Small intestine (tissue), 7 donors: ENCODE measurements around the gene SLC9A3. TPM values are rescaled to one million over a fixed set of nuclear protein-coding genes. Genes with fewer than 3 reads are reported as not detected.

ENCODE experiments used
- DNase-seq, 2 donors: peaks; one replicate each; pipeline versions ENCODE4 v3.0.0 to v3.0.0-alpha.2; 2013
- FAIRE-seq: peaks from 2 replicates; lab custom pipeline; 2012; peaks lifted over from hg19 to GRCh38; lab: Jason Lieb, UNC
- H3K27ac ChIP-seq, 3 donors: one replicate each; pipeline ENCODE4 v1.5.1; 2013; ENCODE audit warnings: low read length in 2 of 3, mild to moderate bottlenecking in 2 of 3, control low read depth in 1 of 3, inconsistent platforms in 1 of 3, low read depth in 1 of 3, moderate library complexity in 1 of 3
- H3K27me3 ChIP-seq, 3 donors: one replicate each; pipeline ENCODE4 v1.6.1; 2013; ENCODE audit warnings: low read length in 3 of 3, inconsistent platforms in 1 of 3; ENCODE audit not compliant: control insufficient read depth in 3 of 3, insufficient read depth in 3 of 3
- H3K36me3 ChIP-seq, 3 donors: one replicate each; pipeline ENCODE4 v1.6.1; 2013; ENCODE audit warnings: low read length in 3 of 3, inconsistent platforms in 1 of 3, low read depth in 1 of 3, mild to moderate bottlenecking in 1 of 3, moderate library complexity in 1 of 3; ENCODE audit not compliant: control insufficient read depth in 3 of 3, insufficient read depth in 2 of 3
- H3K4me1 ChIP-seq, 3 donors: one replicate each; pipeline ENCODE4 v1.6.1; 2013; ENCODE audit warnings: low read length in 2 of 3, inconsistent platforms in 1 of 3, low read depth in 1 of 3, mild to moderate bottlenecking in 1 of 3, moderate library complexity in 1 of 3; ENCODE audit not compliant: control insufficient read depth in 3 of 3, insufficient read depth in 2 of 3
- H3K4me3 ChIP-seq, 3 donors: one replicate each; pipeline ENCODE4 v1.5.1; 2013; ENCODE audit warnings: low read length in 3 of 3, control low read depth in 1 of 3, inconsistent platforms in 1 of 3, low read depth in 1 of 3, mild to moderate bottlenecking in 1 of 3, moderate library complexity in 1 of 3
- H3K9me3 ChIP-seq, 2 donors: one replicate each; pipeline ENCODE4 v1.6.1; 2013; ENCODE audit warnings: low read depth in 1 of 2, low read length in 1 of 2; ENCODE audit not compliant: control insufficient read depth in 2 of 2, insufficient read depth in 1 of 2
- WGBS, 3 donors: extraction: QIAGEN DNeasy Blood & Tissue Kit; methylation state at CpG; one replicate each; pipeline ENCODE4 v1.1.7; 2013; 5-methylcytosine and 5-hydroxymethylcytosine counted together
- polyA plus RNA-seq, 4 donors: library from polyadenylated mRNA; stranded (reverse) in 3 of 4; unstranded in 1 of 4; fragments of 200-250 nt in 3 of 4; fragments of 120-200 nt in 1 of 4; gene quantifications; one replicate each; pipeline versions ENCODE4 v1.2.1 to v1.2.3, GENCODE V29; 2013
- donor health status: healthy with polysubstance abuse.
- donor health status: control.
- donor health status: control.
- donor health status: Bipolar disorder and iron deficiency.
- donor health status: healthy.

SLC9A3 gene
- polyA plus RNA-seq, 4 donors, result 24.1 to 178 (median 50.3) TPM

- DNase-seq (peak; percentile 37 to 42), FAIRE-seq (no peak)
- Histone ChIP-seq H3K36me3 (peaks cover 0 to 6% (median 0%) of the 10 kb centered on the region in 3 donors), H3K27me3 (peaks cover 0 to 3% (median 3%) of the 10 kb centered on the region in 3 donors), H3K4me3 (no peak overlapping the region), H3K4me1 (peaks cover 0 to 75% (median 9%) of the 10 kb centered on the region in 3 donors), H3K9me3 (peaks cover 0 to 2% of the 10 kb centered on the region in 2 donors), H3K27ac (no peak overlapping the region)
- 46 to 55% (median 54%) methylated on average over 30 of the region's 30 CpGs for WGBS, 3 donors
Observed at GRCh38 chr5:543755-544674, 19.8 kb upstream of the SLC9A3 start.

- H3K36me3 ChIP-seq, result peaks cover 0 to 6% (median 0%) of the 10 kb centered on the region in 3 donors
- DNase-seq (no peak), FAIRE-seq (no peak)
- H3K27me3 ChIP-seq, result peaks cover 0 to 3% (median 3%) of the 10 kb centered on the region in 3 donors
- peaks cover 0 to 72% (median 9%) of the 10 kb centered on the region in 3 donors for H3K4me1 ChIP-seq
- WGBS, 3 donors, result 93 to 100% (median 96%) methylated on average over 5 of the region's 5 CpGs
- H3K4me3 ChIP-seq, result no peak overlapping the region
- H3K9me3 ChIP-seq, result peaks cover 0 to 2% of the 10 kb centered on the region in 2 donors
- no peak overlapping the region for H3K27ac ChIP-seq
Observed at GRCh38 chr5:543351-543750, 19.1 kb upstream of the SLC9A3 start.

GRCh38 chr5:542319-543311 is 18.4 kb upstream of the SLC9A3 start:
- Histone ChIP-seq H3K4me1 (peaks cover 0 to 65% (median 9%) of the 10 kb centered on the region in 3 donors), H3K27ac (no peak overlapping the region), H3K36me3 (peaks cover 0 to 6% (median 0%) of the 10 kb centered on the region in 3 donors), H3K27me3 (peaks cover 0 to 3% (median 0%) of the 10 kb centered on the region in 3 donors), H3K9me3 (peaks cover 0 to 2% of the 10 kb centered on the region in 2 donors), H3K4me3 (no peak overlapping the region)
- DNase-seq, result no peak
- no peak for FAIRE-seq
- WGBS, 3 donors, result 87 to 93% (median 87%) methylated on average over 32 of the region's 32 CpGs

- Histone ChIP-seq H3K9me3 (peaks cover 0 to 2% of the 10 kb centered on the region in 2 donors), H3K36me3 (peaks cover 0 to 6% (median 0%) of the 10 kb centered on the region in 3 donors), H3K27me3 (peaks cover 0 to 3% (median 0%) of the 10 kb centered on the region in 3 donors), H3K4me3 (no peak overlapping the region), H3K4me1 (peaks cover 0 to 56% (median 6%) of the 10 kb centered on the region in 3 donors), H3K27ac (no peak overlapping the region)
- FAIRE-seq, result no peak
- WGBS, 3 donors, result 72 to 76% (median 73%) methylated on average over 21 to 24 of the region's 24 CpGs
- no peak for DNase-seq
Observed at GRCh38 chr5:541539-542318, 17.5 kb upstream of the SLC9A3 start.

- peaks cover 0 to 3% (median 0%) of the 10 kb centered on the region in 3 donors for H3K27me3 ChIP-seq
- DNase-seq (peak in 1 of 2 donors; percentile 45), FAIRE-seq (no peak)
- H3K4me3 ChIP-seq, result no peak overlapping the region
- H3K27ac ChIP-seq, result no peak overlapping the region
- peaks cover 0 to 52% (median 2%) of the 10 kb centered on the region in 3 donors for H3K4me1 ChIP-seq
- peaks cover 0 to 2% of the 10 kb centered on the region in 2 donors for H3K9me3 ChIP-seq
- 46 to 74% (median 61%) methylated on average over 16 to 17 of the region's 17 CpGs for WGBS, 3 donors
- peaks cover 0 to 5% (median 0%) of the 10 kb centered on the region in 3 donors for H3K36me3 ChIP-seq
Observed at GRCh38 chr5:540906-541538, 16.8 kb upstream of the SLC9A3 start.

- Histone ChIP-seq H3K27me3 (peaks cover 0 to 3% (median 0%) of the 10 kb centered on the region in 3 donors), H3K4me1 (peaks cover 0 to 48% (median 0%) of the 10 kb centered on the region in 3 donors), H3K27ac (no peak overlapping the region), H3K36me3 (peaks cover 0 to 3% (median 0%) of the 10 kb centered on the region in 3 donors), H3K4me3 (no peak overlapping the region), H3K9me3 (peaks cover 0 to 2% of the 10 kb centered on the region in 2 donors)
- DNase-seq, result no peak
- no peak for FAIRE-seq
- 36 to 57% (median 45%) methylated on average over 22 to 23 of the region's 23 CpGs for WGBS, 3 donors
Observed at GRCh38 chr5:540071-540905, 16.0 kb upstream of the SLC9A3 start.
